ENCODE results near the gene BBS2. TPM values are rescaled to one million over a fixed set of nuclear protein-coding genes. Genes with fewer than 3 reads are reported as not detected.

Gene BBS2
- total RNA-seq, 1 experiment from 2014 or later = 56.3 TPM

GRCh38 chr16:56438038-56438437, 81.8 kb downstream of the BBS2 start:
- BruUV-seq (replicated peaks) = no TSS peak
- Histone ChIP-seq H3K9me2 (ENCODE audit: insufficient read depth) (no peaks in the 10 kb centered on the region), H3F3A (ENCODE audit: insufficient read depth, low read depth) (peaks cover 14% of the 10 kb centered on the region; the same call in 1 of the 2 replicates), H2AFZ (no peak overlapping the region), H3K27ac (no peak overlapping the region; the same call in 1 of the 2 replicates), H3K9me3 (ENCODE audit: insufficient read depth, low read depth) (no peaks in the 10 kb centered on the region), H3K27me3 (ENCODE audit: insufficient read depth, low read depth) (no peaks in the 10 kb centered on the region), H3K4me2 (no peak overlapping the region), H3K4me1 (replicated peaks; ENCODE audit: insufficient read depth) (no peaks in the 10 kb centered on the region), H3K4me3 (no peak overlapping the region), H3K79me2 (ENCODE audit: low read depth) (peaks cover 15% of the 10 kb centered on the region), H3K36me3 (ENCODE audit: low read depth) (peaks cover 12% of the 10 kb centered on the region; the same call in 1 of the 2 replicates), H4K20me1 (ENCODE audit: insufficient read depth) (peaks cover 8% of the 10 kb centered on the region; the same call in 1 of the 2 replicates)
- no peak for DNase-seq
- POLR2A ChIA-PET (ENCODE audit: unreplicated experiment) = interaction anchor here (0.6 kb wide), 1 partner anchor 968 kb away, joined by 5 read pairs; no protein-coding TSS in a partner anchor
- TF ChIP-seq EZH2 (IDR thresholded peaks at IDR 0.05; ENCODE audit: low read depth) (no peak), CTCF (conservative IDR thresholded peaks at IDR 0.05) (no peak)
- CTCF ChIA-PET = no interaction called here
- intact Hi-C loops (cut with micrococcal nuclease; ENCODE audit: unreplicated experiment) = no loop called here

GRCh38 chr16:56436258-56436657, 83.6 kb downstream of the BBS2 start:
- no peak overlapping the region for H3K4me2 ChIP-seq
- intact Hi-C loops (cut with micrococcal nuclease; ENCODE audit: unreplicated experiment) = no loop called here

More at GRCh38 chr16:56436258-56436657, 83.6 kb downstream of the BBS2 start:
- TF ChIP-seq EZH2 (IDR thresholded peaks at IDR 0.05; ENCODE audit: low read depth) = no peak
- no peak for TF ChIP-seq CTCF (conservative IDR thresholded peaks at IDR 0.05)
- Histone ChIP-seq H3K9me3 (ENCODE audit: insufficient read depth, low read depth) (no peaks in the 10 kb centered on the region), H3K4me3 (no peak overlapping the region), H3F3A (ENCODE audit: insufficient read depth, low read depth) (peaks cover 14% of the 10 kb centered on the region), H2AFZ (no peak overlapping the region), H3K9me2 (ENCODE audit: insufficient read depth) (no peaks in the 10 kb centered on the region), H3K27me3 (ENCODE audit: insufficient read depth, low read depth) (no peaks in the 10 kb centered on the region), H3K27ac (no peak overlapping the region), H3K4me1 (replicated peaks; ENCODE audit: insufficient read depth) (no peaks in the 10 kb centered on the region), H3K79me2 (ENCODE audit: low read depth) (peaks cover 8% of the 10 kb centered on the region), H3K36me3 (ENCODE audit: low read depth) (peaks cover 13% of the 10 kb centered on the region; the same call in 1 of the 2 replicates), H4K20me1 (ENCODE audit: insufficient read depth) (peaks cover 5% of the 10 kb centered on the region; the same call in 1 of the 2 replicates)
- DNase-seq = no peak
- BruUV-seq (replicated peaks) = no TSS peak
- ChIA-PET POLR2A (ENCODE audit: unreplicated experiment) (no interaction called here), CTCF (no interaction called here)

Other genes with a start within 250 kb of the BBS2 start
- gene AMFR, start 94.5 kb downstream of the BBS2 start, total RNA-seq (2021) = 89.4 and 132 TPM in 2 replicates
- 139 and 171 TPM in 2 replicates for gene NUDT21, start 68.7 kb downstream of the BBS2 start, total RNA-seq (2021)
- 24.8 and 30.0 TPM in 2 replicates for gene OGFOD1, start 68.5 kb downstream of the BBS2 start, total RNA-seq (2021)
- gene MT4, start 45.0 kb upstream of the BBS2 start, total RNA-seq (2021) = not detected in 2 replicates
- not detected in 2 replicates for gene MT3, start 69.5 kb upstream of the BBS2 start, total RNA-seq (2021)
- gene MT2A, start 88.6 kb upstream of the BBS2 start, total RNA-seq (2021) = 203 and 353 TPM in 2 replicates
- gene MT1E, start 105.8 kb upstream of the BBS2 start, total RNA-seq (2021) = 22.0 and 22.2 TPM in 2 replicates
- gene MT1M, start 112.6 kb upstream of the BBS2 start, total RNA-seq (2021) = not detected in 2 replicates
- 16.9 and 23.5 TPM in 2 replicates for gene MT1A, start 118.6 kb upstream of the BBS2 start, total RNA-seq (2021)
- gene MT1B, start 131.9 kb upstream of the BBS2 start, total RNA-seq (2021) = not detected in 2 replicates
- gene MT1F, start 137.9 kb upstream of the BBS2 start, total RNA-seq (2021) = 4.0 and 10.3 TPM in 2 replicates
- gene MT1G, start 148.0 kb upstream of the BBS2 start, total RNA-seq (2021) = not detected in 2 replicates
- gene MT1H, start 149.8 kb upstream of the BBS2 start, total RNA-seq (2021) = not detected in 2 replicates
- 18.9 and 41.2 TPM in 2 replicates for gene MT1X, start 162.4 kb upstream of the BBS2 start, total RNA-seq (2021)
- gene NUP93, start 210.1 kb upstream of the BBS2 start, total RNA-seq (2021) = 74.7 and 92.4 TPM in 2 replicates